ENCODE data around the gene PLCG1. TPM values are rescaled to one million over a fixed set of nuclear protein-coding genes. Genes with fewer than 3 reads are reported as not detected.

The PLCG1 gene
- polyA plus RNA-seq, 1 donor from 2014 or later: 164 TPM

DNA sequence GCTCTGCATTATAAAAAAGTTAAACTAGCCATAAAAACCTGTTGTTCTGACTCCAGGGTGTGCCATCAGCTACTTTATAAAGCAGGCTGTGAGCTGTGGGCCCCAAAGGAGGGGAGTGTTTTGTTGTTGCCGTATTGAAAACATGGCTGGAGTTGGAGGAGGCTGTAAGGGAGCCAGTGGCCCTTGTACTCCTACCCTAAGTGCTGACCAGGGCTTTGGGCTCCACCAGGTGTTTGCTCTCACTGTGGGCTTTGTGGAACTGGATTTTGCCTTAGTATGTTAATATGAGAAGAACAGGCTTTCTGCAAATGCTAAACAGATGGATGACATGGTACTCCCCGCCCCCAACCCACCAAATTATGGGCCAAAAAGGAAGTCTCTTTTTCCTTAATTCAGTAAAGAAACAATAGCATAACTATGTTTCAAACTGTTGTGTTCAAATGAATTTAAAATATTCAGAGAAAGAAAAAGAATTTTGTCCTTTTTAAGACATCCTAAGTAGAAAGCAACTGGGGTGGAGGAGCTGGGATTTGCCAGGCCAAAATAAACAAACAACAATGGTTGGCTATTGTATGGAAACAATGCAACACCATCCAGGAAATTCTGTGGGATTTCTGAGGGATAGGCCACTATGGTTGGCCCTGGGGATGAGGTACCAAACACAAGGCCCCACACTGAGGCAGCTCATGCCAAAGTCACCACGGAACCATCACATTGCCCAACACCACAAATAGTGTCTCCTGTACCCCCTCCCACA is 63.3 kb downstream of the PLCG1 start:
- H3K27ac ChIP-seq (ENCODE audit: low read length): no peak overlapping the region
- no peaks in the 10 kb centered on the region for H3K9me2 ChIP-seq (ENCODE audit: insufficient read depth, low read length)
- no peaks in the 10 kb centered on the region for H3K27me3 ChIP-seq (ENCODE audit: insufficient read depth, low read depth, low read length)
- no peak overlapping the region for H2AFZ ChIP-seq (ENCODE audit: low read depth, low read length)
- H3K4me2 ChIP-seq (ENCODE audit: low read length): no peak overlapping the region
- H3K79me2 ChIP-seq (replicated peaks; ENCODE audit: insufficient read depth, low read length): no peaks in the 10 kb centered on the region
- no peak overlapping the region for H3K9ac ChIP-seq (ENCODE audit: low read length)
- H4K20me1 ChIP-seq (ENCODE audit: insufficient read depth): no peaks in the 10 kb centered on the region
- H3K4me3 ChIP-seq (ENCODE audit: low read length): no peak overlapping the region
- H3K36me3 ChIP-seq (ENCODE audit: insufficient read depth, low read length): peaks cover 30% of the 10 kb centered on the region
- H3K9me3 ChIP-seq (ENCODE audit: low read length): peaks cover 6% of the 10 kb centered on the region
- no peaks in the 10 kb centered on the region for H3F3A ChIP-seq (ENCODE audit: insufficient read depth, low read length, poor library complexity, severe bottlenecking)
- TF ChIP-seq, protein P1, sequence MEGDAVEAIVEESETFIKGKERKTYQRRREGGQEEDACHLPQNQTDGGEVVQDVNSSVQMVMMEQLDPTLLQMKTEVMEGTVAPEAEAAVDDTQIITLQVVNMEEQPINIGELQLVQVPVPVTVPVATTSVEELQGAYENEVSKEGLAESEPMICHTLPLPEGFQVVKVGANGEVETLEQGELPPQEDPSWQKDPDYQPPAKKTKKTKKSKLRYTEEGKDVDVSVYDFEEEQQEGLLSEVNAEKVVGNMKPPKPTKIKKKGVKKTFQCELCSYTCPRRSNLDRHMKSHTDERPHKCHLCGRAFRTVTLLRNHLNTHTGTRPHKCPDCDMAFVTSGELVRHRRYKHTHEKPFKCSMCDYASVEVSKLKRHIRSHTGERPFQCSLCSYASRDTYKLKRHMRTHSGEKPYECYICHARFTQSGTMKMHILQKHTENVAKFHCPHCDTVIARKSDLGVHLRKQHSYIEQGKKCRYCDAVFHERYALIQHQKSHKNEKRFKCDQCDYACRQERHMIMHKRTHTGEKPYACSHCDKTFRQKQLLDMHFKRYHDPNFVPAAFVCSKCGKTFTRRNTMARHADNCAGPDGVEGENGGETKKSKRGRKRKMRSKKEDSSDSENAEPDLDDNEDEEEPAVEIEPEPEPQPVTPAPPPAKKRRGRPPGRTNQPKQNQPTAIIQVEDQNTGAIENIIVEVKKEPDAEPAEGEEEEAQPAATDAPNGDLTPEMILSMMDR (IDR thresholded peaks at IDR 0.05; ENCODE audit: poor library complexity, severe bottlenecking): no peak
- TF ChIP-seq, protein P2, sequence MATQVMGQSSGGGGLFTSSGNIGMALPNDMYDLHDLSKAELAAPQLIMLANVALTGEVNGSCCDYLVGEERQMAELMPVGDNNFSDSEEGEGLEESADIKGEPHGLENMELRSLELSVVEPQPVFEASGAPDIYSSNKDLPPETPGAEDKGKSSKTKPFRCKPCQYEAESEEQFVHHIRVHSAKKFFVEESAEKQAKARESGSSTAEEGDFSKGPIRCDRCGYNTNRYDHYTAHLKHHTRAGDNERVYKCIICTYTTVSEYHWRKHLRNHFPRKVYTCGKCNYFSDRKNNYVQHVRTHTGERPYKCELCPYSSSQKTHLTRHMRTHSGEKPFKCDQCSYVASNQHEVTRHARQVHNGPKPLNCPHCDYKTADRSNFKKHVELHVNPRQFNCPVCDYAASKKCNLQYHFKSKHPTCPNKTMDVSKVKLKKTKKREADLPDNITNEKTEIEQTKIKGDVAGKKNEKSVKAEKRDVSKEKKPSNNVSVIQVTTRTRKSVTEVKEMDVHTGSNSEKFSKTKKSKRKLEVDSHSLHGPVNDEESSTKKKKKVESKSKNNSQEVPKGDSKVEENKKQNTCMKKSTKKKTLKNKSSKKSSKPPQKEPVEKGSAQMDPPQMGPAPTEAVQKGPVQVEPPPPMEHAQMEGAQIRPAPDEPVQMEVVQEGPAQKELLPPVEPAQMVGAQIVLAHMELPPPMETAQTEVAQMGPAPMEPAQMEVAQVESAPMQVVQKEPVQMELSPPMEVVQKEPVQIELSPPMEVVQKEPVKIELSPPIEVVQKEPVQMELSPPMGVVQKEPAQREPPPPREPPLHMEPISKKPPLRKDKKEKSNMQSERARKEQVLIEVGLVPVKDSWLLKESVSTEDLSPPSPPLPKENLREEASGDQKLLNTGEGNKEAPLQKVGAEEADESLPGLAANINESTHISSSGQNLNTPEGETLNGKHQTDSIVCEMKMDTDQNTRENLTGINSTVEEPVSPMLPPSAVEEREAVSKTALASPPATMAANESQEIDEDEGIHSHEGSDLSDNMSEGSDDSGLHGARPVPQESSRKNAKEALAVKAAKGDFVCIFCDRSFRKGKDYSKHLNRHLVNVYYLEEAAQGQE (IDR thresholded peaks at IDR 0.05; ENCODE audit: borderline replicate concordance): no peak
- no peak for TF ChIP-seq EZH2 (IDR thresholded peaks at IDR 0.05; ENCODE audit: borderline replicate concordance, insufficient read depth, low read length, poor library complexity, severe bottlenecking)
- no peak for TF ChIP-seq MXI1 (conservative IDR thresholded peaks at IDR 0.05; ENCODE audit: poor library complexity, severe bottlenecking)
- no peak for TF ChIP-seq TAF1 (IDR thresholded peaks at IDR 0.05; ENCODE audit: low read depth)
- TF ChIP-seq RAD21 (conservative IDR thresholded peaks at IDR 0.05): no peak
- TF ChIP-seq SMC3 (conservative IDR thresholded peaks at IDR 0.05; ENCODE audit: poor library complexity): no peak
- no peak for TF ChIP-seq EP300 (conservative IDR thresholded peaks at IDR 0.05; ENCODE audit: poor library complexity, severe bottlenecking)
- no peak for TF ChIP-seq POLR2AphosphoS5 (IDR thresholded peaks at IDR 0.05)

DNA sequence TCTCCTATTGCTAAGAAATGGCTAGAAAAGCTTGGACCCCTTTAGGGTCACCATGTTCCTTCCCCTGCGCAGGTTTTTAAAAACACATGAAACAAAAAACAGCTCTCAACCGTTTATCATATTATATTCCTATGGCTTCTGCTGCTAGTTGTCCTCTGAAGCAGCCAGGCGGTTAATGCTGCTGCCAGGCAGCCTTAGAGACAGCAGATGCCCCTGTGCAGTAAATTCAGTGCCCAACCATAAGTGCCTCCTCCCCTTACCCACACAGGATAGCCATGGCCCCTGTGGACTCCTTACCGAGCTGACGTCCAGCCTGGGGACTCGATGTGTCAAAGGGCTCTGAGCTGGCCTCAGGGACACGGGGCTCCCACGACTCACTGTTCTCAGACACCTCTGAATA is 64.4 kb downstream of the PLCG1 start:
- Histone ChIP-seq H4K20me1 (ENCODE audit: insufficient read depth) (no peaks in the 10 kb centered on the region), H2AFZ (ENCODE audit: low read depth, low read length) (no peak overlapping the region), H3K9ac (ENCODE audit: low read length) (no peak overlapping the region), H3K79me2 (replicated peaks; ENCODE audit: insufficient read depth, low read length) (no peaks in the 10 kb centered on the region), H3K27me3 (ENCODE audit: insufficient read depth, low read depth, low read length) (no peaks in the 10 kb centered on the region), H3F3A (ENCODE audit: insufficient read depth, low read length, poor library complexity, severe bottlenecking) (no peaks in the 10 kb centered on the region), H3K4me2 (ENCODE audit: low read length) (no peak overlapping the region), H3K9me2 (ENCODE audit: insufficient read depth, low read length) (no peaks in the 10 kb centered on the region), H3K4me3 (ENCODE audit: low read length) (no peak overlapping the region), H3K27ac (ENCODE audit: low read length) (no peak overlapping the region), H3K36me3 (ENCODE audit: insufficient read depth, low read length) (peaks cover 27% of the 10 kb centered on the region), H3K9me3 (ENCODE audit: low read length) (peaks cover 6% of the 10 kb centered on the region)
- TF ChIP-seq, protein P2 (IDR thresholded peaks at IDR 0.05; ENCODE audit: borderline replicate concordance): no peak
- TF ChIP-seq EP300 (conservative IDR thresholded peaks at IDR 0.05; ENCODE audit: poor library complexity, severe bottlenecking): no peak
- no peak for TF ChIP-seq TAF1 (IDR thresholded peaks at IDR 0.05; ENCODE audit: low read depth)
- TF ChIP-seq POLR2AphosphoS5 (IDR thresholded peaks at IDR 0.05): no peak
- TF ChIP-seq, protein P1 (IDR thresholded peaks at IDR 0.05; ENCODE audit: poor library complexity, severe bottlenecking): no peak
- TF ChIP-seq RAD21 (conservative IDR thresholded peaks at IDR 0.05): no peak
- TF ChIP-seq EZH2 (IDR thresholded peaks at IDR 0.05; ENCODE audit: borderline replicate concordance, insufficient read depth, low read length, poor library complexity, severe bottlenecking): no peak
- no peak for TF ChIP-seq MXI1 (conservative IDR thresholded peaks at IDR 0.05; ENCODE audit: poor library complexity, severe bottlenecking)

Data from neural cell (in vitro differentiated cells).